ENCODE results near the gene RIMS4.

Gene RIMS4

DNA sequence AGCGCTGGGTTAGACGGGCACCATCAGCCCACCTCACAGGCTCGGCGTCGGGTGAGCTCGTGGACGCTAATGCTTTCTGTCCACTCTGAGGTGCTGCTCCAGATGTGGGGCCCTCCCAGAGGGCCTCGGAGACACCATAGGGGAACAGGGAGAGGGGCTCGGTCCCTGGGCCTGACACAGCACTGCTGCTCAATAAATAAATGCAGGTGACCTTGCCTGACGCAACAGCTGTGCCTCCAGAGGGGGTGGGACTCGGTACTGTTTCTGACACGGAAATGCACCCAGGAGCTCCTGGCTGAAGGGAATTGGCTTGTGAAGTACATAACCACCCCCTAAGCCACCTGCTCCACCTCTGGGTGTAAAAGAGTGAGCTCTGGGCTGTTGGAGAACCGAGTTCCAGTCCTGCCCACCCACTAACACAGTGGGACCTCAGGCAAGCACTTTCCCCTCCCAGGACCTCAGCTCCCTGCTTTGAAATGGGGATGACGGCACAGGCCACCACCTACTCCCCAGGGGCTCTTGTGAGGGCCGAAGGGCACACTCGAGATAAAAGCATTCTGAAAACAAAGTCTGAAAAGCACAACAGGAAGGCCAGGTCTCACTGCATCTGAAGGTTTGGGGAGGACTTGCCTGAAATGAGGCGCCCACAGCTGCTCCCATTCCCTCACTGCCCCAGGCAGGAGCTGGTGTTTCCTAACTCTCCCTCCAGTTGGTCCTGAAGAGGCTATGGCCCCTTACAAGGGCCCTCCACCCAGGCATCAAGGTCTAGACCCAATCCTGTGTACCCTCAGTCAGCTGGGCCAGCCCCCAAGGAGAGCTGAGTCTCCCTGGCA, 58.0 kb downstream of the RIMS4 start:
- no peak for DNase-seq
- no peak overlapping the region for H3K27ac ChIP-seq
- TF ChIP-seq CTCF (IDR thresholded peaks at IDR 0.05; ENCODE audit: low read depth, low read length, missing control alignments): no peak
- in situ Hi-C loops (cut with HindIII; ENCODE audit: low pct_ligation_motif_present, low sequenced_read_pairs): no loop called here
- H3K4me3 ChIP-seq (ENCODE audit: low read depth, low read length): no peak overlapping the region
- peaks cover 29% of the 10 kb centered on the region for H3K27me3 ChIP-seq (replicated peaks)
- H3K36me3 ChIP-seq (replicated peaks): no peaks in the 10 kb centered on the region

GRCh38 chr20:44750081-44750805, 60.1 kb downstream of the RIMS4 start:
- in situ Hi-C loops (cut with HindIII; ENCODE audit: low pct_ligation_motif_present, low sequenced_read_pairs): no loop called here
- H3K36me3 ChIP-seq (replicated peaks): no peaks in the 10 kb centered on the region
- H3K4me3 ChIP-seq (ENCODE audit: low read depth, low read length): no peak overlapping the region
- no peak overlapping the region for H3K27ac ChIP-seq
- no peak for TF ChIP-seq CTCF (IDR thresholded peaks at IDR 0.05; ENCODE audit: low read depth, low read length, missing control alignments)
- no peak for DNase-seq
- H3K27me3 ChIP-seq (replicated peaks): peaks cover 47% of the 10 kb centered on the region

DNA sequence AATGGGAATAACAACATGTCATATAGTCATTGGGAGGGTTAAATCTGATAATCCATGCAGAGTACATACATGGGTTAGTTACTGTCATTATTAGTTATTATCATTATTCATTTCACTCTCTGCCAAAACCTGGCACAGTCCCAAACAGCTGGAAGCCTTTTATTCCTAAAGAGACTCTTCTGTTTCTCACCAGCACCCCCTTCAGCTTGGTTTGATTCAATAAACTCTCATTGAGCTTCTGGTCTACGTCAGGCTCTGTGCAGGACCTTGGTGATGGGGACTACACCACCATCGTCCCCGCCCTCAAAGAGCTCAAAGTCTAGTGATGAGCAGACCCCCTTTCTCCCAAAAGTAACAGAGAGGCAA, 62.4 kb downstream of the RIMS4 start:
- in situ Hi-C loops (cut with HindIII; ENCODE audit: low pct_ligation_motif_present, low sequenced_read_pairs): no loop called here
- Histone ChIP-seq H3K27me3 (replicated peaks) (peaks cover 45% of the 10 kb centered on the region), H3K4me3 (ENCODE audit: low read depth, low read length) (no peak overlapping the region), H3K27ac (no peak overlapping the region), H3K36me3 (replicated peaks) (no peaks in the 10 kb centered on the region)
- DNase-seq: no peak
- no peak for TF ChIP-seq CTCF (IDR thresholded peaks at IDR 0.05; ENCODE audit: low read depth, low read length, missing control alignments)

- DNase-seq: peak; percentile 73
- Histone ChIP-seq H3K4me3 (ENCODE audit: low read depth, low read length) (no peak overlapping the region), H3K36me3 (replicated peaks) (no peaks in the 10 kb centered on the region), H3K27me3 (replicated peaks) (peaks cover 39% of the 10 kb centered on the region), H3K27ac (no peak overlapping the region)
- in situ Hi-C loops (cut with HindIII; ENCODE audit: low pct_ligation_motif_present, low sequenced_read_pairs): no loop called here
- TF ChIP-seq CTCF (IDR thresholded peaks at IDR 0.05; ENCODE audit: low read depth, low read length, missing control alignments): peak; percentile 87
Measured at GRCh38 chr20:44747166-44748004, 63.0 kb downstream of the RIMS4 start.

GRCh38 chr20:44746367-44747165, 63.8 kb downstream of the RIMS4 start:
- H3K4me3 ChIP-seq (ENCODE audit: low read depth, low read length): peak overlapping the region; percentile 39
- H3K36me3 ChIP-seq (replicated peaks): no peaks in the 10 kb centered on the region
- in situ Hi-C loops (cut with HindIII; ENCODE audit: low pct_ligation_motif_present, low sequenced_read_pairs): no loop called here
- no peak for TF ChIP-seq CTCF (IDR thresholded peaks at IDR 0.05; ENCODE audit: low read depth, low read length, missing control alignments)
- peaks cover 37% of the 10 kb centered on the region for H3K27me3 ChIP-seq (replicated peaks)
- H3K27ac ChIP-seq: no peak overlapping the region
- DNase-seq: no peak

Measured in brain microvascular endothelial cell (primary cell).